Activated effector memory CD4-positive, alpha-beta T cell treated with anti-CD3 and anti-CD28 coated beads, Interleukin-2, amount 50 U/mL, for 16 hours (primary cell): ENCODE results near the gene ATP13A4.

Experiments used
- DNase-seq: peaks from one replicate; pipeline ENCODE4 v3.0.0-alpha.2; 2020

ATP13A4 gene

GRCh38 chr3:193387596-193387995 lies 167.1 kb downstream of the ATP13A4 start:
- no peak for DNase-seq

GRCh38 chr3:193378706-193379105 lies 176.0 kb downstream of the ATP13A4 start, which contains the start of gene ATP13A5:
TSS of gene ATP13A5 (minus strand) at chr3:193378753. CDS start at chr3:193378725, 28 bp downstream.
- DNase-seq, result no peak

GRCh38 chr3:193377591-193377990 lies 177.1 kb downstream of the ATP13A4 start:
- no peak for DNase-seq

- DNase-seq, result no peak
Observed at GRCh38 chr3:193375614-193376013, 179.1 kb downstream of the ATP13A4 start.

GRCh38 chr3:193372783-193373182 lies 181.9 kb downstream of the ATP13A4 start:
- DNase-seq, result no peak

- DNase-seq, result no peak
Observed at GRCh38 chr3:193367868-193368267, 186.8 kb downstream of the ATP13A4 start.

GRCh38 chr3:193357291-193357690 lies 197.4 kb downstream of the ATP13A4 start:
- DNase-seq, result no peak

GRCh38 chr3:193354423-193354822 lies 200.3 kb downstream of the ATP13A4 start:
- no peak for DNase-seq
